DMS79 treated with DMSO at 0.1 percent for 48 hours (cell line): ENCODE measurements around the gene CEP128.

ENCODE experiments used
- DNase-seq: peaks from one replicate; lab custom pipeline; 2025; lab: John Stamatoyannopoulos, UW

CEP128 gene

DNA sequence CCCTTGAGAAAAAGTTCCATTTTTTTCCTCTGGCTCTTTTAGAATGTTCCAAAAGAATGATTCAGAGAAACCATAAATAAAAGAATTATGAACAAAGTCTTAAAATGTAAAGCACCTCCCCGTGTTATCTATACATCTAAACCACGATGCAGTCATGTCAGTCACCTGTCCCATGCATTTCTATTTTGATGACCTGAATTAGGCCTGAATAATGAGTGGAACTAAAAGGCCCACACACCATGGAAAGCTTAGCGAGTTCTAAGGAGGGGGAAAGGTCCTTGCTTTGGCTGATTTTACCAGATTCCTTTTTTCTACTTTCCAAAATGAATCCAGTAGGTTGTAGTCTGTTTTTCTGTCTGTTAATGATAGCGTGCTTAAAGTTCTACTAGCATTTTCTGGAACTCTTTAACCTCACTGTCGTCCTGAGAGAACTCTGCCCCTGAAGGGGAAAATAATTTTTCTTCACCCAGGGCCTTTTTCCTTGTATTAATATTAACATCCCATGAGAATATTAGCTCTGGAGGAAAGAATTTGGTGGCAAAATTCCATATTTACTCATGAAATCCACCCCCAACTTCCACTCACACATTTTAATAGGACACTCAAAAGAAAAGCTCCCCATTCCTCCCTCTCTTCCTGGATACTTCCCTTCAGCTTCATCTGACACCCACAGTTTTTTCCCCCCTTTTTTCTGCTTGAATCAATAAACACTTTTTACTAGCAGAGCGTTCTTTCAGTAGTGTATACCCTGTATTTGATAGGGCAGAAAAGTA, 464.0 kb downstream of the CEP128 start:
- no peak for DNase-seq

DNA sequence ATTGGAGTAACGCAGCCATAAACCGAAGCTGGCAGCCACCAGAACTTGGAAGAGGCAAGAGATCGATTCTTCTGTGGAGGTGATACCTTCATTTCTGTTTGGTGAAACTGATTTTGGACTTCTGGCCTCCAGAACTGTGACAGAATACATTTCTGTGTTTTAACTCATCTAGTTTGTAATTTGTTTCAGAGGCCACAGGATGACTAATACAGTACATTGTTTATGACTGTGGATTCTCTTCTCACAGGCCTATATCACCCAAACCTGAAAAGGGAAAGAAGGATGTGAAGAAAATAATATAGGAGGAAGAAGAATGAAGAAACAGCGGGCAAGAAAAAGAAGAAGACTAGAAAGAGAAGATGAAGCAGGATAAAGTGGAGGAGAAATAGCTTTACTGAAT, 466.5 kb downstream of the CEP128 start:
- DNase-seq: no peak

DNA sequence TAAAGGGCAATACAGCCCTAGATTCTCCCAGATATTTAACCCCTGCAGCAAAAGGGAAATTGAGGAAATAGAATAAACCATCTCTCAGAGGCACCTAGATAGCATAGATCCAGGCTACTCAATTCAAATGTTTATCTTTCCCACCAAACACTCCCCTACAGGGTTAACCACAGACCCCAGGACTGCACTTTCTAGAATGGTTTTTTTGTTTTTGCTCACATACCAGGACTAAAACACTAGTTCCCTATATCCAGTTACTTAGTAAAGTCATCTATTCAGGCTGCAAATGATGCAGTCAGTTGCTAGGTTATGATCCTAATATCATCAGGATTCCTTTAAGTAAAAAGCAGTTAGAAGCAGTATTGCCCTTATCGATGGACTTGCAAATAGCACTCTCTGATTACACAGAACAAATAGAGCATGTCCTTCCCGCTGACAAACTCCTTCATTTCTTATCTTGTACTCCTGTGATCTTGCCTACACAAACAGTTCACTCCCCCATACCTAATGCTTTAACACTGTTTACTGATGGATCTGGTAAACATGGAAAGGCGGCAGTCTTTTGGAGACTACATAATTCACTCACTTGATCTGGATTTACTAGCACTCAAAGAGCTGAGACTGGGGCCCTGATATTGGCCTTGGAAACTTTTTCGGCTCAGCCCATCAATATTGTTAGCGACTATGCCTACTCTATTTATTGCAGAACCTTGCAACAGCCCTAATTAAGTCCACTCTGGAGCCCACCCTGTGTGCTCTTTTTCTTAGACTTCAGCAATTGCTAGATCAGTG, 473.0 kb downstream of the CEP128 start:
- no peak for DNase-seq

DNA sequence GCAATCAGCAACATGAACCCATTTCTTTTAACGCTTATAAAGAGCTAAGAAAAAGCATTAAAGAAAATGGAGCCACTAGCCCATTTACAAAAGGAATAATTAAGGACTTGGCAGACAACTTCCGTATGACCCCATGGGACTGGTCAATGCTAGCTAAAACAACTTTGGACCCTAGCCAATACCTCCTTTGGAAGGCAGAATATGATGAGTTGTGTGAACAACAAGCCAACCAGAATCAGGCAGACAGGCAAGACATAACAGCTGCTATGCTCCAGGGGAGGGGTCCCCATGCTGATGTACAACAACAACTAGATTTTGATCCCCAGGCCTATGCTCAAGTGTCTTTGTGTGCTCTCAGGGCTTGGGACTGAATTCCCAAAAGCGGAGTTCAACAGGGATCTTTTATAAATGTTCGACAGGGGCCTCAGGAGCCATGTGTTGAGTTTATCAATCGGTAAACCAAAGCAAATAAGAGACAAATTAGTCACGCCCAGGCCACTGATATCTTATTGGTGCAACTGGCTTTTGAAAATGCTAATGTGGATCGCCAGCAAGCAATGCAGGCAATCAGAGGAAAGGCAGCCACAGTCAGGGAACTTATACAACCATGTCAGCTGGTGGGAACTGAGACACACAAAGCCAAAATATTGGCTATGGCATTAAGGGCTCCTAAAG, 475.9 kb downstream of the CEP128 start:
- DNase-seq: no peak

DNA sequence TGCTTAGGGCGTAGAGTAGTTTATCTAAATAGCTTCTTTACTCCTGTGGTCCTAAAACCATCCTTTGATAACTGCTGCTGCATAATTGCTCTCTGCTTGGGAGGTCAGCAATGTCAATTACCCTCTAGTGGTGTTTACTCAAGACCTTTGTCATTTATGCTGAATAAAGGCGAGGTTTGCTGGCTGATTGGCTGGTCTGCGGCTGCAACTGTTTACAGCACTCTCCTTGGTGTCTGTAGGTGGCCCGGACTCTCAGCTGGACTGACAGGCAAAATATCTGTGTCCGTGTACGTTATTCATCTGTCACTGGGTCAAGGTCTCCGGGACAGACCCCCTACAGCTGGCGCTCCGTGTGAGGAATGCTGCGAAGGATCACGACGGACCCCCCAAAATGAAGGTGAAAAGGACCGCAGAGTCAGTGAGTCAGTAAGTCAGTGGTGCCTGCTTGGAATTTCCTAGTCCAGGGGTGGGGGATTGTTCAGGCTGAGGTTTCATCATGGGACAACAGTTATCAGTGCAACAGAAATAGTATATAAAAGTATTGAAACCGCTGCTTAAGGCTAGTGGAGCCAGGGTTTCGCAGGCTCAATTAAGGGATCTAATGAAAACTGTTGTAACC, 476.9 kb downstream of the CEP128 start:
- no peak for DNase-seq

DNA sequence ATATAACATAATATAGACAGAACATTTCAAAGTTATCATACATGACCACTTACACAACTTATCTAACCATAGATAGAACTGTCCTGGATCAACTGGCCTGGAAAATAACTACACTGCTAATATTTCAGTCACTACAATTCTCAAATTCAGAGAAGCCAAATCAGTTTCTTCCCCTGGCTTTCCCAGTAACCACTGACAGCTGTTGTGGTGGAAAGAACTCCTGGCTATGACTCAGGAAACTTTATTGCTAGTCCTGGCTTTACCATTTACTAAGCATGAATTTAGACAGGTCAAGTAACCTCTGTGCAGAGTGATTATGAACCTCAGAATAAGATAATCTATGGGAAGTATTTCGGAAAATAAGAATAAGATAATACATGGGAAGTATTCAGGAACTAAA, 485.3 kb downstream of the CEP128 start:
- DNase-seq: no peak

DNA sequence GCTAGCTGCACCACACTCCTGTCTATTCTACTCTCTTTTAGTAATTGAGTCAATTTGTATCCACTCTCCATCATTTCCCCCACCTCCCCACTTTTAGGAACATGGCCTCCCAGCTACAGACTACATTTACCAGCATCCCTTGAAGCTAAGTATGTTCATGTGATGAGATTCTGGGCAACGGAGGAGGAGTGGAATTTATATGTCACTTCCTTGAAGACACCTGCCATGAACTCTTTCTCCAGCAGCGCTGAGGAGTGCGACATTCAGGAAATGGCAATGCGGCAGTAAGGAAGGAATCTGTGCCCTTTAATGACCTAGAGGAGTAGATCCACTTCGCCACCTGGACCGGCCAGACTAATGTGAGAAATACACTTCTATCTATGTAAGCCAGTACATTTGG, 486.5 kb downstream of the CEP128 start:
- no peak for DNase-seq

DNA sequence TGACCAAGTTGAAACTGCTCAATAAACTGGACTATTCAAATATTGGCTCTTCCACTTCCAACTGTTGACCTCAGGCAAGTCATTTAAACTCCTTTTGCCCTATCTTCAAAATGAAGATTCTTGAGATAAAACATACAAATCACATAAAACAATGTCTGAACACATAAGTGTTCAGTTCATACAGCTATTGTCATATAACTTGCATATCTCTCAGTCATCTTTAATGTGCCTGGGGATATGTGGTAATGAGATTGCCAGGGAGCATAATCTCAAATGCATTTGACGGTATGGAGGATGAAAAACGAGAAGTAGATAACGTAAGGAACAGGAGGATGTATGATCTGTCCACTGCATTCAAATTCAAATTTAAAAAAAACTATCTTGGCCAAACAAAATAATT, 493.3 kb downstream of the CEP128 start:
- DNase-seq: no peak

DNA sequence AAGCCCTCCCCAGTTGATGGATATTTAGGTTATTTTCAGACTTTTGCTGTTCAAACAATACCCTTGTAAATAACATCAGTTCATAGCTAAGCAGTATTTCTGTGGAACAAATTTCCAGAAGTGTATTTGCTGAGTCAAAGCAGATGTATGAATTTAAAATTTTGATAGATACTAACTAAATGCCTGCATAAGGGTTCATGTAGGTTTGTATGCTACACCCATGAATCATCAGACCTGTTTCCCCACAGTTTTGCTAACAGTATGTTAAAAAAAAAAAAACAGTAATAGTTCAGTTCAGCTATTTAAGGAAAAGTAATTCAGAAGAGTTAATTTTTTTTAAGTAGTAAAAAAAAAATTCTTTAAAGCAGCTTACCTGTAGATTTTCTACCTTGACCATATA, 494.1 kb downstream of the CEP128 start:
- DNase-seq: no peak
